Thyroid gland (tissue), 4 donors: ENCODE data around the gene CASP8AP2. TPM values are rescaled to one million over a fixed set of nuclear protein-coding genes. Genes with fewer than 3 reads are reported as not detected.

Source experiments
- DNase-seq, 2 donors: peaks; one replicate each; pipeline ENCODE4 v3.0.0-alpha.2; 2019
- H3K27ac ChIP-seq, 3 donors: fragments of 200-600 bp; sonication (generic); 1 replicate in 2 of 3; 2 replicates in 1 of 3; pipeline ENCODE4 v1.5.1; 2016 to 2019; ENCODE audit warnings: mild to moderate bottlenecking in 1 of 3, moderate library complexity in 1 of 3
- H3K27me3 ChIP-seq: fragments of 200-600 bp; sonication (generic); one replicate; pipeline ENCODE4 v1.5.1; 2019
- H3K36me3 ChIP-seq, 2 donors: fragments of 200-600 bp; sonication (generic); one replicate each; pipeline ENCODE4 v1.5.1; 2016 to 2019
- H3K4me1 ChIP-seq, 2 donors: fragments of 200-600 bp; sonication (generic); one replicate each; pipeline ENCODE4 v1.5.1; 2017 to 2019
- H3K4me3 ChIP-seq, 3 donors: fragments of 200-600 bp; sonication (generic); replicated peaks in 1 of 3; 1 replicate in 2 of 3; 2 replicates in 1 of 3; pipeline ENCODE4 v1.5.1; 2016; ENCODE audit warnings: mild to moderate bottlenecking in 1 of 3
- H3K9me3 ChIP-seq: fragments of 200-600 bp; sonication (generic); one replicate; pipeline ENCODE4 v1.5.1; 2017
- POLR2A ChIP-seq, 2 donors: fragments of 450-650 bp; IDR thresholded peaks; one replicate each; pipeline ENCODE4 v1.6.1; 2017; ENCODE audit warnings: antibody characterized with exemption in 2 of 2, mild to moderate bottlenecking in 2 of 2, moderate library complexity in 1 of 2
- WGBS, 2 donors: methylation state at CpG; one replicate each; pipeline ENCODE4 v1.1.5; 2017; 5-methylcytosine and 5-hydroxymethylcytosine counted together
- intact Hi-C: fragments of 100-400 bp; cut with DNase I; formaldehyde crosslinking; loops from one replicate; pipeline ENCODE4 v1.15.1; 2023
- total RNA-seq, 4 donors: library from RNA; depleted of rRNA; stranded (reverse); fragments of >200 nt; gene quantifications; one replicate each; pipeline ENCODE4 v1.2.3, GENCODE V29; 2016
- TF ChIP-seq, protein P1 (sequence below), 6 experiments: fragments of 200-600 bp in 3 of 6; fragments of 450-650 bp in 3 of 6; sonication (generic) in 3 of 6; IDR thresholded peaks; one replicate each; pipeline ENCODE4 v1.5.1; 2016 to 2019; ENCODE audit warnings: antibody characterized with exemption in 6 of 6, mild to moderate bottlenecking in 2 of 6, inconsistent platforms in 1 of 6, moderate library complexity in 1 of 6

The CASP8AP2 gene
- total RNA-seq, 4 donors from 2014 or later: 16.4 to 22.6 (median 18.0) TPM

DNA sequence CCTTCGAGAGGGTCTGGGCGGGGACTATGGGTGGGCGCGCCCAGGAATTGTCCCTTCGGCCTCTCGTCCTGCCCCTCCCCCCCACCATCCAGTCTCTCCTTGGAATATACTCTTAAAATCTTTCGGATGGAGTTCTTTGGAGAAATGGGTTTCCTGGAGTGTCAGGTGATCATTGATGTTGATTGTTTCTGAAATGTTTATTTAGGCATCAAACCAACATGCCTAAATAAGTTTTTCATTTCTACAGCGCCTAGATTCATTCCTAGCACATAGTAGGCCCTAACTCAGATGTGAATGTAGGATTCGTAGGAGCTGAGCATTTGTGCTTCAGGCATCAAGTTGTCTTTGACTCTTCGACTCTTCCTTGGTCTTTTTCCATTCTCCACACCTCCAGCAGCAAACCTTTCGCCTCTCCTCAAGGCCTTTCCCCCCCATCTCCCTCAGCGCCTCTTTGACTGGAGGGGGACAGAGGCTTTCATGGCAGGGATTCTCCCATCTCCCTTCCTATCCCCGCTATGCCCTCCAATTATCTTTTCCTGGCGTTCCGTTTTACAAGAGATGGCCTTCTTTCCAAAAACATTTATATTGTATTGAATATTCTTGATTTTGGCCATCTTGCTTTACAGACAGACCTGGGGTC, 610 bp downstream of the CASP8AP2 start:
- Histone ChIP-seq H3K27me3 (no peaks in the 10 kb centered on the region), H3K4me3 (peak overlapping the region; percentile 37 to 74 (median 61)), H3K9me3 (no peaks in the 10 kb centered on the region), H3K4me1 (peaks cover 0 to 10% of the 10 kb centered on the region in 2 donors), H3K36me3 (peaks cover 2 to 5% of the 10 kb centered on the region in 2 donors), H3K27ac (peak overlapping the region in 2 of 3 donors; percentile 77 to 81)
- no peak for TF ChIP-seq POLR2A (IDR thresholded peaks at IDR 0.05)
- TF ChIP-seq, protein P1, sequence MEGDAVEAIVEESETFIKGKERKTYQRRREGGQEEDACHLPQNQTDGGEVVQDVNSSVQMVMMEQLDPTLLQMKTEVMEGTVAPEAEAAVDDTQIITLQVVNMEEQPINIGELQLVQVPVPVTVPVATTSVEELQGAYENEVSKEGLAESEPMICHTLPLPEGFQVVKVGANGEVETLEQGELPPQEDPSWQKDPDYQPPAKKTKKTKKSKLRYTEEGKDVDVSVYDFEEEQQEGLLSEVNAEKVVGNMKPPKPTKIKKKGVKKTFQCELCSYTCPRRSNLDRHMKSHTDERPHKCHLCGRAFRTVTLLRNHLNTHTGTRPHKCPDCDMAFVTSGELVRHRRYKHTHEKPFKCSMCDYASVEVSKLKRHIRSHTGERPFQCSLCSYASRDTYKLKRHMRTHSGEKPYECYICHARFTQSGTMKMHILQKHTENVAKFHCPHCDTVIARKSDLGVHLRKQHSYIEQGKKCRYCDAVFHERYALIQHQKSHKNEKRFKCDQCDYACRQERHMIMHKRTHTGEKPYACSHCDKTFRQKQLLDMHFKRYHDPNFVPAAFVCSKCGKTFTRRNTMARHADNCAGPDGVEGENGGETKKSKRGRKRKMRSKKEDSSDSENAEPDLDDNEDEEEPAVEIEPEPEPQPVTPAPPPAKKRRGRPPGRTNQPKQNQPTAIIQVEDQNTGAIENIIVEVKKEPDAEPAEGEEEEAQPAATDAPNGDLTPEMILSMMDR (IDR thresholded peaks at IDR 0.05): no peak
- intact Hi-C loops: no loop called here
- no peak for DNase-seq
- 7 to 11% methylated on average over 10 to 14 of the region's 15 CpGs for whole genome bisulfite sequencing, 2 donors

DNA sequence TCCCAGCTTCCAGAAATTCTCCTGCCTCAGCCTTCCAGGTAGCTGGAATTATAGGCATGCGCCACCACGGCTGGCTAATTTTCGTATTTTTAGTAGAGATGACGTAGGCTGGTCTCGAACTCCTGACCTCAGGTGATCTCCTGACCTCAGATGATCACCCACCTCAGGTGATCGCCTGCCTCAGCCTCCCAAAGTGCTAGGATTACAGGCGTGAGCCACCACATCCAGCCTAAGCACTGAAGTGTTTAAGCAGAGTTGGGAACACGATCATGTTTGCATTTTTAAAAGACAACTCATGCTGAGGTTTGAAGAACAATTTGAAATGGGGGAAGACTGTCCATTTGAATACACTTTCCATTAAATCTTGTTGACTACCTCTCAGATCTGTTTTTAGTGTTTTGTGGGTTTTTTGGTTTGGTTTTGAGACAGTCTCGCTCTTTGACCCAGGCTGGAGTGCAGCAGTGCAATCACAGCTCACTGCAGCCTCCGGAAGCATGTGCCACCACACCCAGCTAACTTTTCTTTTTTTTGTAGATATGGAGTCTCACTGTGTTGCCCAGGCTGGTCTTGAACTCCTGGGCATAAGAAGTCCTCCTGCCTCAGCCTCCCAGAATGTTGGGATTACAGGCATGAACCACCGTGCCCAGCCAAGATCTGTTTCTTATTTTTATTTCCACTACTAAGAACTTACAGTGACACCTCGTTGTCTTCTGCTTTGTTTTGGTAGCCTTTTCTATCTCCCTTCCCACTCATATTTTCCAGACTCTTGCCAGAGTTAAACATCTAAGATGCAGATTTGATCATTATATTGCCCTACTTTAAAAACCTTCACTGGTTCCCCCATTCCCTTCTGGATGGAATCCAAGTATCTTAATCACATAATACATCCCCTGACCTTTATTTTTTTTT, 5.5 kb downstream of the CASP8AP2 start:
- intact Hi-C loops: no loop called here
- Histone ChIP-seq H3K9me3 (no peaks in the 10 kb centered on the region), H3K36me3 (peaks cover 2 to 5% of the 10 kb centered on the region in 2 donors), H3K4me1 (peaks cover 0 to 10% of the 10 kb centered on the region in 2 donors), H3K27me3 (no peaks in the 10 kb centered on the region), H3K27ac (no peak overlapping the region), H3K4me3 (no peak overlapping the region)
- DNase-seq: no peak
- no peak for TF ChIP-seq POLR2A (IDR thresholded peaks at IDR 0.05)
- TF ChIP-seq, protein P1 (IDR thresholded peaks at IDR 0.05): no peak
- 88 to 93% methylated on average over 12 of the region's 12 CpGs for WGBS, 2 donors

DNA sequence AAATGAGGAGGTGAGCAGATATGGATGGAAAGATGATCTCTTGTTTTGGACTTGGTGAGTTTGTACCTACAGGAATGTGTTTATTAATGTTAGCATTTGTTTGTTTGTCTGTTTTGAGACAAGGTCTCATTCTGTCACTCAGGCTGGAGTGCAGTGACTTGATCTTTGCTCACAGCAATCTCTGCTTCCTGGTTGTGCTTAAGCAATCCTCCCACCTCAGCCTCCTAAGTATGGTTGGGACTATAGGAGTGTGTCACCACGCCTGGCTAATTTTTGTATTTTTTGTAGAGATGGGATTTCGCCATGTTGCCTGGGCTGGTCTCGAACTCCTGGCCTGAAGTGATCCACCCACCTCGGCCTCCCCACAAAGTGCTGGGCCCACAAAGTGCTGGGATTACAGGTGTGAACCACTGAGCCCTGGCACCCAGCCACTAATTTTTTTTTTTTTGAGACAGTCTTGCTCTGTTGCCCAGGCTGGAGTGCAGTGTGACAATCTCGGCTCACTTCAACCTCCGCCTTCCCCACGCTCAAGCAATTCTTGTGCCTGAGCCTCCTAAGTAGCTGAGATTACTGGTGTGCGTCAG, 7.1 kb downstream of the CASP8AP2 start:
- intact Hi-C loops: no loop called here
- Histone ChIP-seq H3K4me1 (no peaks in the 10 kb centered on the region), H3K36me3 (peaks cover 2 to 5% of the 10 kb centered on the region in 2 donors), H3K27me3 (no peaks in the 10 kb centered on the region), H3K9me3 (no peaks in the 10 kb centered on the region), H3K4me3 (no peak overlapping the region), H3K27ac (no peak overlapping the region)
- WGBS, 2 donors: 92 to 93% methylated on average over 8 of the region's 8 CpGs
- TF ChIP-seq, protein P1 (IDR thresholded peaks at IDR 0.05): no peak
- no peak for TF ChIP-seq POLR2A (IDR thresholded peaks at IDR 0.05)
- no peak for DNase-seq

DNA sequence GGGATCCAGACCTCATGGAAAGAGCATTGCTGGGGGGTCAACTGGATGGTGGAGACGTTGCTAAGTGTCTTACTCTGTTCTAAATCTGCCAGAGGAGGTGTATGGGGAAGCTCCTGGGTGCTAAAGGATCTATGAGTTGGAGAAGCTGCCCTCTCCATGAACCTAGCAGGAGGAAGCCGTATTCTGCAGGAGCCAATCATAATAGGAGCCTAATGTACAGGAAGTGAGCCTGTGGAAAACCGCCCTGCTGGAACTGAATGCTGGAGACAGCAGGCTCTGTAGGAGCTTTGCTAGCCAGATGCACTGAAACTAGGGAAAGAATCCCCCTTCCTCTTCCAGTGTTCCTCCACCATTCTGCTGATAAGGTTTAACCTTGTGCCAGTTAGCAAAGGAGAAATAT, 10.9 kb downstream of the CASP8AP2 start:
- H3K27me3 ChIP-seq: no peaks in the 10 kb centered on the region
- intact Hi-C loops: no loop called here
- TF ChIP-seq, protein P1 (IDR thresholded peaks at IDR 0.05): no peak
- no peak for TF ChIP-seq POLR2A (IDR thresholded peaks at IDR 0.05)
- no peaks in the 10 kb centered on the region for H3K36me3 ChIP-seq
- peaks cover 0 to 7% of the 10 kb centered on the region in 2 donors for H3K4me1 ChIP-seq
- H3K27ac ChIP-seq: no peak overlapping the region
- DNase-seq: no peak
- H3K4me3 ChIP-seq: no peak overlapping the region
- WGBS, 2 donors: 52 to 65% methylated on average over 3 of the region's 3 CpGs
- H3K9me3 ChIP-seq: no peaks in the 10 kb centered on the region
